Peyer's patch (tissue), 4 donors: ENCODE measurements around the gene PIGN. TPM values are rescaled to one million over a fixed set of nuclear protein-coding genes. Genes with fewer than 3 reads are reported as not detected.
"Not testable (repeated sequence)": the region's sequence is repeated elsewhere in the genome, so short reads cannot be mapped to it uniquely, and the experiment has no call there.

Experiments used
- DNase-seq, 3 donors: peaks; one replicate each; pipeline ENCODE4 v3.0.0-alpha.2; 2017 to 2019
- H3K27ac ChIP-seq, 4 donors: fragments of 200-600 bp; sonication (generic); one replicate each; pipeline ENCODE4 v1.5.1; 2016 to 2019
- H3K27me3 ChIP-seq, 2 donors: fragments of 200-600 bp; sonication (generic); one replicate each; pipeline ENCODE4 v1.5.1; 2019
- H3K36me3 ChIP-seq, 3 donors: fragments of 200-600 bp; sonication (generic); one replicate each; pipeline ENCODE4 v1.5.1; 2016 to 2019
- H3K4me1 ChIP-seq, 4 donors: fragments of 200-600 bp; sonication (generic); one replicate each; pipeline ENCODE4 v1.5.1; 2016 to 2019
- H3K4me3 ChIP-seq, 4 donors: fragments of 200-600 bp; sonication (generic); 1 replicate in 3 of 4; 2 replicates in 1 of 4; pipeline ENCODE4 v1.5.1; 2016 to 2019; ENCODE audit warnings: mild to moderate bottlenecking in 1 of 4
- H3K9me3 ChIP-seq, 4 donors: fragments of 200-600 bp; sonication (generic); one replicate each; pipeline ENCODE4 v1.5.1; 2016 to 2019; ENCODE audit warnings: mild to moderate bottlenecking in 1 of 4
- POLR2A ChIP-seq, 2 donors: fragments of 450-650 bp; IDR thresholded peaks; one replicate each; pipeline ENCODE4 v1.5.1; 2017; ENCODE audit warnings: antibody characterized with exemption in 2 of 2, mild to moderate bottlenecking in 2 of 2, moderate library complexity in 2 of 2
- total RNA-seq, 4 donors: library from RNA; depleted of rRNA; stranded (reverse); fragments of >200 nt; gene quantifications; one replicate each; pipeline ENCODE4 v1.1.0, GENCODE V29; 2016
- TF ChIP-seq, protein P1 (sequence below), 6 experiments: fragments of 450-650 bp in 4 of 6; fragments of 200-600 bp in 2 of 6; sonication (generic) in 1 of 6; IDR thresholded peaks; one replicate each; pipeline ENCODE4 v1.5.1; 2017 to 2019; ENCODE audit warnings: antibody characterized with exemption in 6 of 6, mild to moderate bottlenecking in 3 of 6, moderate library complexity in 1 of 6

Gene PIGN
- total RNA-seq, 4 donors from 2014 or later: 35.4 to 49.2 (median 42.3) TPM

DNA sequence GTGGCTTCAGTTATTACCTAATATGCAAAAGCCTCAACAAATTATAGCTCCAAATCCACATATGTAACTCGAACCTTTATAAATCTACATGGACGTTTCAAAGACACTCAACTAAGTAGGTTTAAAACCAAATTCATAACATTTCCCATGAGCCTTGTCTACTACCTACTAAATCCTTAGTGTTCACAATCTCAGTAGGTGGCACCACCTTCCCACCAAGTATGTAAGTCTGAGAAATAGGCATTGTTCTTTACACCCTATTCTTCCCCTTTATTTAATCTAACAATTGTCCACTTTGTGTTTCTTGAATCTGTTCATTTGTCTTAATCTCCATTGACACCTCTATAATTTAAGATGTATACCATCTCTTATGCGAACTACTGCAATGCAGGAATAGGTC lies 4.6 kb downstream of the PIGN start:
- Histone ChIP-seq H3K36me3 (no peaks in the 10 kb centered on the region), H3K27ac (no peak overlapping the region), H3K27me3 (no peaks in the 10 kb centered on the region), H3K4me1 (no peaks in the 10 kb centered on the region), H3K9me3 (no peaks in the 10 kb centered on the region), H3K4me3 (no peak overlapping the region)
- no peak for DNase-seq
- TF ChIP-seq POLR2A (IDR thresholded peaks at IDR 0.05): no peak
- TF ChIP-seq, protein P1, sequence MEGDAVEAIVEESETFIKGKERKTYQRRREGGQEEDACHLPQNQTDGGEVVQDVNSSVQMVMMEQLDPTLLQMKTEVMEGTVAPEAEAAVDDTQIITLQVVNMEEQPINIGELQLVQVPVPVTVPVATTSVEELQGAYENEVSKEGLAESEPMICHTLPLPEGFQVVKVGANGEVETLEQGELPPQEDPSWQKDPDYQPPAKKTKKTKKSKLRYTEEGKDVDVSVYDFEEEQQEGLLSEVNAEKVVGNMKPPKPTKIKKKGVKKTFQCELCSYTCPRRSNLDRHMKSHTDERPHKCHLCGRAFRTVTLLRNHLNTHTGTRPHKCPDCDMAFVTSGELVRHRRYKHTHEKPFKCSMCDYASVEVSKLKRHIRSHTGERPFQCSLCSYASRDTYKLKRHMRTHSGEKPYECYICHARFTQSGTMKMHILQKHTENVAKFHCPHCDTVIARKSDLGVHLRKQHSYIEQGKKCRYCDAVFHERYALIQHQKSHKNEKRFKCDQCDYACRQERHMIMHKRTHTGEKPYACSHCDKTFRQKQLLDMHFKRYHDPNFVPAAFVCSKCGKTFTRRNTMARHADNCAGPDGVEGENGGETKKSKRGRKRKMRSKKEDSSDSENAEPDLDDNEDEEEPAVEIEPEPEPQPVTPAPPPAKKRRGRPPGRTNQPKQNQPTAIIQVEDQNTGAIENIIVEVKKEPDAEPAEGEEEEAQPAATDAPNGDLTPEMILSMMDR (IDR thresholded peaks at IDR 0.05): no peak

GRCh38 chr18:62179213-62179612 lies 7.6 kb downstream of the PIGN start:
- TF ChIP-seq, protein P1 (IDR thresholded peaks at IDR 0.05): no peak
- no peak for TF ChIP-seq POLR2A (IDR thresholded peaks at IDR 0.05)
- no peaks in the 10 kb centered on the region for H3K27me3 ChIP-seq
- DNase-seq: no peak
- H3K4me3 ChIP-seq: no peak overlapping the region
- no peaks in the 10 kb centered on the region for H3K4me1 ChIP-seq
- H3K9me3 ChIP-seq: no peaks in the 10 kb centered on the region
- no peaks in the 10 kb centered on the region for H3K36me3 ChIP-seq
- H3K27ac ChIP-seq: no peak overlapping the region

- TF ChIP-seq POLR2A (IDR thresholded peaks at IDR 0.05): no peak
- TF ChIP-seq, protein P1 (IDR thresholded peaks at IDR 0.05): no peak
- Histone ChIP-seq H3K9me3 (no peaks in the 10 kb centered on the region), H3K27me3 (no peaks in the 10 kb centered on the region), H3K36me3 (no peaks in the 10 kb centered on the region), H3K27ac (no peak overlapping the region), H3K4me1 (no peaks in the 10 kb centered on the region), H3K4me3 (no peak overlapping the region)
- DNase-seq: no peak
Observed at GRCh38 chr18:62177271-62177670, 9.6 kb downstream of the PIGN start.

GRCh38 chr18:62175521-62175920 lies 11.3 kb downstream of the PIGN start:
- no peaks in the 10 kb centered on the region for H3K27me3 ChIP-seq
- H3K36me3 ChIP-seq: no peaks in the 10 kb centered on the region
- H3K4me3 ChIP-seq: no peak overlapping the region
- no peak overlapping the region for H3K27ac ChIP-seq
- H3K9me3 ChIP-seq: no peaks in the 10 kb centered on the region
- DNase-seq: no peak
- TF ChIP-seq, protein P1 (IDR thresholded peaks at IDR 0.05): no peak
- TF ChIP-seq POLR2A (IDR thresholded peaks at IDR 0.05): no peak
- no peaks in the 10 kb centered on the region for H3K4me1 ChIP-seq

DNA sequence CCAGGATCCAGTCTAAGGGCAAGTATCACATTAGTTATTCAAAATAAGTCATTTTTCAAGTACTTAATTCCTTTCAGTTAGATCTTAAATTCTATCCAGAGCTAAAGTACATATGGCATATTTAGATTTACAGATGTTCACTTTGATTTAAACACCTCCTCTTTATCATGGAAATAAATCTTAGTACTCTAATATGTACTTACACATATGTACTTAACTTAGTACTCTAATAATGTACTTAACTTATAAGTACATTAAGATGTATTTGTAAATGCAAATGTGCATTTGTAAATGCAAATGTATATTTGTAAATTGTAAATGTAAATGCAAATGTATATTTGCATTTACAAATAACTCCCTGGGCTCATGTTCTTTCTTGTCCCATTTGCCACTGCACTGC lies 14.6 kb downstream of the PIGN start:
- DNase-seq: no peak
- no peaks in the 10 kb centered on the region for H3K27me3 ChIP-seq
- no peaks in the 10 kb centered on the region for H3K9me3 ChIP-seq
- no peak overlapping the region for H3K4me3 ChIP-seq
- no peak for TF ChIP-seq POLR2A (IDR thresholded peaks at IDR 0.05)
- TF ChIP-seq, protein P1 (IDR thresholded peaks at IDR 0.05): no peak
- no peaks in the 10 kb centered on the region for H3K4me1 ChIP-seq
- H3K36me3 ChIP-seq: no peaks in the 10 kb centered on the region
- no peak overlapping the region for H3K27ac ChIP-seq

DNA sequence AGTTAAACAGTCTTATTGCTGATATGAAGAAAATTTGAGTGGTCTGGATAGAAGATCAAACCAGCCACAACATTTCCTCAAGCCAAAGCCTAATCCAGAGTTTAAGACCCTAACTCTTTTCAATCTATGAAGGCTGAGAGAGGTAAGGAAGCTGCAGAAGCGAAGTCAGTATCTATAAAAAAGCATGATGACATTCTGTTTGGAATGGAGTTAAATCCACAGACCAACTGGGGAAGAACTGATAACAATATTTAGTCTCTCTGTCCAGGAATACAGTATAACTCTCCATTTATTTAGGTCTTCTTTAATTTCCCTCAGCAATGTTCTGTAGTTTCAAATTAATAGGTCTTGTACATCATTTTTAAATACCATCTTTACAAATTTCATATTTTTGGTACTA lies 16.0 kb downstream of the PIGN start:
- H3K4me3 ChIP-seq: no peak overlapping the region
- H3K27me3 ChIP-seq: no peaks in the 10 kb centered on the region
- no peak overlapping the region for H3K27ac ChIP-seq
- DNase-seq: no peak
- H3K4me1 ChIP-seq: no peaks in the 10 kb centered on the region
- TF ChIP-seq, protein P1 (IDR thresholded peaks at IDR 0.05): no peak
- no peak for TF ChIP-seq POLR2A (IDR thresholded peaks at IDR 0.05)
- H3K36me3 ChIP-seq: no peaks in the 10 kb centered on the region
- H3K9me3 ChIP-seq: no peaks in the 10 kb centered on the region

DNA sequence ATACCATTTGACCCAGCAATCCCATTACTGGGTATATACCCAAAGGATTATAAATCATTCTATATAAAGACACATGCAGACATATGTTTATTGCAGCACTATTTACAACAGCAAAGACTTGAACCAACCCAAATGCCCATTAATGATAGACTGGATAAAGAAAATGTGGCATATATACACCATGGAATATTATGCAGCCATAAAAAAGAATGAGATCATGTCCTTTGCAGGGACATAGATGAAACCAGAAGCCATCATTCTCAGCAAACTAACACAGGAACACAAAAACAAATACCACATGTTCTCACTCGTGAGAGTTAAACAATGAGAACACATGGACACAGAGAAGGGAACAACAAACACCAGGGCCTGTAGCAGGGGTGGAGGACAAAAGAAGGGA lies 20.3 kb downstream of the PIGN start:
- not testable (repeated sequence) for H3K9me3 ChIP-seq, H3K27me3 ChIP-seq, DNase-seq, H3K4me3 ChIP-seq, H3K36me3 ChIP-seq, H3K27ac ChIP-seq, H3K4me1 ChIP-seq
